Sigmoid colon (tissue), 7 donors: ENCODE data around the gene DTD1. TPM values are rescaled to one million over a fixed set of nuclear protein-coding genes. Genes with fewer than 3 reads are reported as not detected.
A peak's percentile ranks its signal among the peaks of the same experiment; 100 is the strongest.

Source experiments
- DNase-seq: peaks from one replicate; pipeline ENCODE4 v3.0.0-alpha.2; 2019
- H3K27ac ChIP-seq, 4 donors: fragments of 200-600 bp; sonication (generic); one replicate each; pipeline ENCODE4 v1.5.1; 2016 to 2019; ENCODE audit warnings: mild to moderate bottlenecking in 1 of 4
- H3K27me3 ChIP-seq, 3 donors: fragments of 200-600 bp; sonication (generic); one replicate each; pipeline ENCODE4 v1.5.1; 2019; ENCODE audit warnings: mild to moderate bottlenecking in 1 of 3
- H3K36me3 ChIP-seq, 4 donors: fragments of 200-600 bp; sonication (generic); one replicate each; pipeline ENCODE4 v1.5.1; 2016 to 2019
- H3K4me1 ChIP-seq, 4 donors: fragments of 200-600 bp; sonication (generic); one replicate each; pipeline ENCODE4 v1.5.1; 2017 to 2019
- H3K4me3 ChIP-seq, 4 donors: fragments of 200-600 bp; sonication (generic); one replicate each; pipeline ENCODE4 v1.5.1; 2017 to 2019; ENCODE audit warnings: mild to moderate bottlenecking in 2 of 4, moderate library complexity in 1 of 4
- H3K9me3 ChIP-seq, 4 donors: fragments of 200-600 bp in 3 of 4; sonication (generic) in 3 of 4; one replicate each; pipeline versions ENCODE4 v1.5.1 to v1.6.1; 2013 to 2019
- CTCF ChIP-seq, 4 experiments: fragments of 450-650 bp in 3 of 4; fragments of 200-600 bp in 1 of 4; IDR thresholded peaks; one replicate each; pipeline ENCODE4 v1.5.1; 2016 to 2019; ENCODE audit warnings: antibody characterized with exemption in 4 of 4, mild to moderate bottlenecking in 3 of 4, moderate library complexity in 2 of 4
- EP300 ChIP-seq, 4 donors: sonication (generic); formaldehyde crosslinking; IDR thresholded peaks; one replicate each; pipeline ENCODE4 v1.6.1; 2017; ENCODE audit warnings: antibody characterized with exemption in 4 of 4
- POLR2A ChIP-seq, 2 donors: fragments of 450-650 bp; IDR thresholded peaks; one replicate each; pipeline ENCODE4 v1.6.1; 2016; ENCODE audit warnings: antibody characterized with exemption in 2 of 2, mild to moderate bottlenecking in 2 of 2, moderate library complexity in 2 of 2
- POLR2AphosphoS5 ChIP-seq, 4 donors: sonication (generic); formaldehyde crosslinking; IDR thresholded peaks; one replicate each; pipeline ENCODE4 v1.6.1; 2017; ENCODE audit warnings: antibody characterized with exemption in 4 of 4
- WGBS, 2 donors: extraction: QIAGEN DNeasy Blood & Tissue Kit; methylation state at CpG; one replicate each; pipeline ENCODE4 v1.1.7; 2013; 5-methylcytosine and 5-hydroxymethylcytosine counted together
- intact Hi-C: fragments of 100-400 bp; cut with DNase I; formaldehyde crosslinking; loops from one replicate; pipeline ENCODE4 v1.15.1; 2023
- polyA plus RNA-seq, 3 donors: library from polyadenylated mRNA; stranded (reverse); fragments of 200-250 nt; gene quantifications; one replicate each; pipeline ENCODE4 v1.2.3, GENCODE V29; 2013
- total RNA-seq, 4 donors: library from RNA; depleted of rRNA; stranded (reverse); fragments of >200 nt; gene quantifications; one replicate each; pipeline ENCODE4 v1.1.0, GENCODE V29; 2016
- donor health status: healthy with polysubstance abuse.
- donor health status: Bipolar disorder and iron deficiency.
- donor health status: healthy.

Gene DTD1
- total RNA-seq (10 to 100 TPM; 11.6 to 22.1 (median 15.5) TPM), polyA plus RNA-seq (10 to 100 TPM; 18.7 to 22.9 (median 20.4) TPM)

GRCh38 chr20:18587665-18588573 lies at the start of gene DTD1:
TSS of gene DTD1 (plus strand) at chr20:18588054. CDS start at chr20:18588073, 19 bp downstream.
- DNase-seq: peak; percentile 96
- TF ChIP-seq POLR2AphosphoS5 (IDR thresholded peaks at IDR 0.05) (peak in 2 of 4 donors; percentile 23 to 29), POLR2A (IDR thresholded peaks at IDR 0.05) (no peak), CTCF (IDR thresholded peaks at IDR 0.05) (peak in 3 of 4 experiments; percentile 8 to 81 (median 46)), EP300 (IDR thresholded peaks at IDR 0.05) (no peak)
- Histone ChIP-seq H3K9me3 (no peaks in the 10 kb centered on the region), H3K27ac (peak within 1 kb of the TSS; percentile 74 to 83 (median 81)), H3K4me3 (peak within 1 kb of the TSS; percentile 50 to 96 (median 81)), H3K36me3 (no peaks in the 10 kb centered on the region), H3K27me3 (no peaks in the 10 kb centered on the region), H3K4me1 (peaks cover 0 to 31% (median 7%) of the 10 kb centered on the region in 4 donors)
- 0% methylated on average over 88 of the region's 88 CpGs for WGBS, 2 donors
- intact Hi-C loops: loop anchor here (10.0 kb wide), 1 partner anchor 207 kb away; no protein-coding TSS in a partner anchor

GRCh38 chr20:18541741-18542140 lies 46.1 kb upstream of the DTD1 start:
- no peaks in the 10 kb centered on the region for H3K4me1 ChIP-seq
- no peak for DNase-seq
- TF ChIP-seq EP300 (IDR thresholded peaks at IDR 0.05) (no peak), POLR2A (IDR thresholded peaks at IDR 0.05) (no peak), POLR2AphosphoS5 (IDR thresholded peaks at IDR 0.05) (no peak)
- WGBS, 2 donors: 77 to 90% methylated on average over 5 of the region's 5 CpGs
- H3K9me3 ChIP-seq: no peaks in the 10 kb centered on the region
- H3K27me3 ChIP-seq: no peaks in the 10 kb centered on the region
- H3K27ac ChIP-seq: no peak overlapping the region
- intact Hi-C loops: no loop called here
- peaks cover 0 to 79% (median 15%) of the 10 kb centered on the region in 4 donors for H3K36me3 ChIP-seq
- H3K4me3 ChIP-seq: no peak overlapping the region

GRCh38 chr20:18543216-18543615 lies 44.6 kb upstream of the DTD1 start:
- Histone ChIP-seq H3K27me3 (no peaks in the 10 kb centered on the region), H3K27ac (no peak overlapping the region), H3K36me3 (peaks cover 0 to 81% (median 19%) of the 10 kb centered on the region in 4 donors), H3K9me3 (no peaks in the 10 kb centered on the region), H3K4me1 (no peaks in the 10 kb centered on the region), H3K4me3 (no peak overlapping the region)
- no peak for TF ChIP-seq EP300 (IDR thresholded peaks at IDR 0.05)
- TF ChIP-seq POLR2AphosphoS5 (IDR thresholded peaks at IDR 0.05): no peak
- TF ChIP-seq POLR2A (IDR thresholded peaks at IDR 0.05): no peak
- TF ChIP-seq CTCF (IDR thresholded peaks at IDR 0.05): no peak
- 94 to 97% methylated on average over 4 of the region's 4 CpGs for WGBS, 2 donors
- intact Hi-C loops: no loop called here
- no peak for DNase-seq

- no peak for DNase-seq
- H3K9me3 ChIP-seq: no peaks in the 10 kb centered on the region
- intact Hi-C loops: no loop called here
- peaks cover 0 to 88% (median 25%) of the 10 kb centered on the region in 4 donors for H3K36me3 ChIP-seq
- no peak overlapping the region for H3K4me3 ChIP-seq
- no peak overlapping the region for H3K27ac ChIP-seq
- WGBS, 2 donors: 89 to 93% methylated on average over 7 of the region's 7 CpGs
- H3K4me1 ChIP-seq: no peaks in the 10 kb centered on the region
- H3K27me3 ChIP-seq: no peaks in the 10 kb centered on the region
- no peak for TF ChIP-seq POLR2A (IDR thresholded peaks at IDR 0.05)
- TF ChIP-seq CTCF (IDR thresholded peaks at IDR 0.05): no peak
- no peak for TF ChIP-seq EP300 (IDR thresholded peaks at IDR 0.05)
Measured at GRCh38 chr20:18543932-18544331, 43.9 kb upstream of the DTD1 start.

GRCh38 chr20:18545566-18545965 lies 42.3 kb upstream of the DTD1 start:
- H3K4me1 ChIP-seq: no peaks in the 10 kb centered on the region
- WGBS, 2 donors: 93 to 95% methylated on average over 1 of the region's 1 CpG
- intact Hi-C loops: no loop called here
- no peak overlapping the region for H3K27ac ChIP-seq
- no peak overlapping the region for H3K4me3 ChIP-seq
- H3K27me3 ChIP-seq: no peaks in the 10 kb centered on the region
- peaks cover 0 to 93% (median 29%) of the 10 kb centered on the region in 4 donors for H3K36me3 ChIP-seq
- DNase-seq: no peak
- TF ChIP-seq CTCF (IDR thresholded peaks at IDR 0.05) (no peak), POLR2AphosphoS5 (IDR thresholded peaks at IDR 0.05) (no peak), POLR2A (IDR thresholded peaks at IDR 0.05) (no peak), EP300 (IDR thresholded peaks at IDR 0.05) (no peak)
- H3K9me3 ChIP-seq: no peaks in the 10 kb centered on the region
